HG03280 (cell line): ENCODE data around the gene SOST.

Experiments
- ATAC-seq: cut with Tn5 transposase; IDR thresholded peaks from one replicate; pipeline ENCODE4 v1.9.1; 2021; ENCODE audit warnings: mild to moderate bottlenecking, moderate library complexity; ENCODE audit not compliant: unreplicated experiment

Gene SOST

GRCh38 chr17:43710101-43710500 lies 48.5 kb downstream of the SOST start:
- no peak for ATAC-seq

GRCh38 chr17:43709210-43709609 lies 49.4 kb downstream of the SOST start:
- no peak for ATAC-seq

- ATAC-seq: no peak
Measured at GRCh38 chr17:43707184-43707583, 51.4 kb downstream of the SOST start.

GRCh38 chr17:43706235-43706634 lies 52.4 kb downstream of the SOST start:
- ATAC-seq: no peak
